HepG2 (cell line): ENCODE results near the gene DAPK3. TPM values are rescaled to one million over a fixed set of nuclear protein-coding genes. Genes with fewer than 3 reads are reported as not detected.
A peak's percentile ranks its signal among the peaks of the same experiment; 100 is the strongest.

Source experiments
- AGO2 ChIP-seq: fragments of 200-400 bp; formaldehyde crosslinking; optimal IDR thresholded peaks from 2 replicates; pipeline ENCODE3; 2017; ENCODE audit warnings: mild to moderate bottlenecking, low read depth, low read length, moderate library complexity
- CCAR2 ChIP-seq: fragments of 200-400 bp; formaldehyde crosslinking; optimal IDR thresholded peaks from 2 replicates; pipeline ENCODE3; 2018; ENCODE audit warnings: low read depth, mild to moderate bottlenecking, low read length, moderate library complexity
- ERF ChIP-seq: IDR thresholded peaks from 2 replicates; pipeline ENCODE4 v1.6.1; 2018; ENCODE audit warnings: missing biosample characterization, missing genetic modification reagents
- KAT7 ChIP-seq: IDR thresholded peaks from 2 replicates; pipeline ENCODE4 v1.6.1; 2018; ENCODE audit warnings: borderline replicate concordance, missing compliant biosample characterization
- MIXL1 ChIP-seq: IDR thresholded peaks from 2 replicates; pipeline ENCODE4 v1.6.1; 2016
- MNT ChIP-seq: fragments of 450-650 bp; IDR thresholded peaks from 2 replicates; pipeline ENCODE4 v1.6.1; 2016
- PRDM4 ChIP-seq: sonication (generic); formaldehyde crosslinking; IDR thresholded peaks from 2 replicates; pipeline ENCODE4 v1.9.0; 2021; ENCODE audit warnings: missing genetic modification reagents, borderline replicate concordance
- SKI ChIP-seq: fragments of 450-650 bp; IDR thresholded peaks from one replicate; pipeline ENCODE4 v1.6.1; 2018; ENCODE audit warnings: mild to moderate bottlenecking; ENCODE audit not compliant: partially characterized antibody
- SOX13 ChIP-seq, 3 experiments: fragments of 450-650 bp in 1 of 3; sonication (generic) in 1 of 3; formaldehyde crosslinking in 1 of 3; IDR thresholded peaks in 2 of 3; conservative IDR thresholded peaks in 1 of 3; 2 replicates each; pipeline versions ENCODE4 v1.5.0 to v1.6.1; 2016 to 2020; ENCODE audit warnings: antibody characterized with exemption in 1 of 3, mild to moderate bottlenecking in 1 of 3, missing compliant biosample characterization in 1 of 3, missing genetic modification reagents in 1 of 3, moderate library complexity in 1 of 3
- TGIF2 ChIP-seq: IDR thresholded peaks from 2 replicates; pipeline ENCODE4 v1.6.1; 2016; ENCODE audit warnings: control low read depth, missing compliant biosample characterization
- WIZ ChIP-seq: sonication (generic); formaldehyde crosslinking; IDR thresholded peaks from 2 replicates; pipeline ENCODE4 v1.5.1; 2020; ENCODE audit warnings: mild to moderate bottlenecking, missing genetic modification reagents
- ZBTB39 ChIP-seq: sonication (generic); formaldehyde crosslinking; IDR thresholded peaks from 2 replicates; pipeline ENCODE4 v1.5.0; 2020; ENCODE audit warnings: missing genetic modification reagents
- ZNF678 ChIP-seq: sonication (generic); formaldehyde crosslinking; IDR thresholded peaks from 2 replicates; pipeline ENCODE4 v1.4.0; 2020; ENCODE audit warnings: mild to moderate bottlenecking, missing genetic modification reagents
- polyA plus RNA-seq, 8 experiments: library from polyadenylated mRNA; depleted of rRNA in 3 of 8; stranded (reverse) in 7 of 8; unstranded in 1 of 8; fragments of >200 nt; fragmentation: Illumina TruSeq in 4 of 8; extraction: Trizol in 4 of 8; gene quantifications; 2 replicates each; pipeline versions ENCODE4 v1.2.1 to v1.2.3, GENCODE V29; 2011 to 2016; ENCODE audit warnings: low read depth in 4 of 8, missing spikeins in 1 of 8, mixed read lengths in 1 of 8; ENCODE audit not compliant: insufficient read depth in 1 of 8
- total RNA-seq, 5 experiments: library from RNA; depleted of rRNA; stranded (reverse); fragments of >200 nt; fragmentation: Illumina TruSeq; extraction: Trizol; gene quantifications; 2 replicates each; pipeline ENCODE4 v1.2.3, GENCODE V29; 2016; ENCODE audit warnings: low read depth in 1 of 5
- TF ChIP-seq, protein P1 (sequence below): sonication (generic); formaldehyde crosslinking; IDR thresholded peaks from 2 replicates; pipeline ENCODE4 v1.4.0; 2020; ENCODE audit warnings: missing genetic modification reagents
- TF ChIP-seq, protein P2 (sequence below): sonication (generic); formaldehyde crosslinking; conservative IDR thresholded peaks from 2 replicates; pipeline ENCODE4 v1.8.0; 2022; ENCODE audit warnings: mild to moderate bottlenecking, moderate library complexity, missing genetic modification reagents
- TF ChIP-seq, protein P3 (sequence below): IDR thresholded peaks from 2 replicates; pipeline ENCODE4 v1.6.1; 2016; ENCODE audit warnings: low read depth, control low read depth

Gene DAPK3
- total and polyA plus RNA-seq, 2 of the 13 experiments (the other 11 are each of a cell fraction or from before 2014, with no cell fraction given): 30.5 to 37.3 TPM

DNA sequence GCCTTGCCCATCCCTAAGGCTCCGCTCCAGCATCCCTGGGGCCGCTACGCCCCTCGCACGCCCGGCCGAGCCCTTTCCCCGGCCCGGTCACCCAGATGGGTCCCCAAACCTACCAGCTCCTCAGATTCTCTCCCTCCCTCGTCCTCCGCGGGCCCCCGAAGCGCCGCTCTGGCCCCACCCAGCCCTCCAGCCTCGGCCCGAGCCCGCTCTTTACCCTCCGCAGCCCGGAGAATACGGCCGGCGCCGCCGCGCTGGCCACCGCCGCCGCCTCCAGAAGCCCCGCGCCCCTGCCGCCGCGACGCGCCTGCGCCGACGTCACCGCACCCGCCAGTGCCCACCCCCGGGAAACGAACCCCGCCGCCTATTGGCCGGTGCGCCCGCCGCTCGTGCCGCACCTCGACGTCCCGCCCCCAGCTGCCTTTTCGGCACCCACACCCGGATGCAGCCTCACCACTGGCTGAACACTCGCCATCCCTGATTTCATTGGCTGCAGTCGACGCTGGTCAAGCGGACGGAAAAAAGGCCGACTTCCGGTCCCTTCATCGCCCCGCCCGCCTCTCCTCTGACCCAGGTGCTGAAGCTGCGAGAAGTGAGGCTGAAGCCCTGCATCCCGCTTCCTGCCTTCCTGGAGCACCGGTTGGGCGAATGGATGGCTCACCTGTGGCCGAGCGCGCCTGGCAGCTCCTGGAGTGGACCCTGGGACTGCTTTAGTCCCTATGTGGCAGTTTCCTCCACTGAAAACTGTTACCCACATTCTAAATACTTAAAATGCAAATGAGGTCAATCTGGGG is at the start of gene DAPK3 (continued):
- TF ChIP-seq, protein P1, sequence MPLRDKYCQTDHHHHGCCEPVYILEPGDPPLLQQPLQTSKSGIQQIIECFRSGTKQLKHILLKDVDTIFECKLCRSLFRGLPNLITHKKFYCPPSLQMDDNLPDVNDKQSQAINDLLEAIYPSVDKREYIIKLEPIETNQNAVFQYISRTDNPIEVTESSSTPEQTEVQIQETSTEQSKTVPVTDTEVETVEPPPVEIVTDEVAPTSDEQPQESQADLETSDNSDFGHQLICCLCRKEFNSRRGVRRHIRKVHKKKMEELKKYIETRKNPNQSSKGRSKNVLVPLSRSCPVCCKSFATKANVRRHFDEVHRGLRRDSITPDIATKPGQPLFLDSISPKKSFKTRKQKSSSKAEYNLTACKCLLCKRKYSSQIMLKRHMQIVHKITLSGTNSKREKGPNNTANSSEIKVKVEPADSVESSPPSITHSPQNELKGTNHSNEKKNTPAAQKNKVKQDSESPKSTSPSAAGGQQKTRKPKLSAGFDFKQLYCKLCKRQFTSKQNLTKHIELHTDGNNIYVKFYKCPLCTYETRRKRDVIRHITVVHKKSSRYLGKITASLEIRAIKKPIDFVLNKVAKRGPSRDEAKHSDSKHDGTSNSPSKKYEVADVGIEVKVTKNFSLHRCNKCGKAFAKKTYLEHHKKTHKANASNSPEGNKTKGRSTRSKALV (CRISPR knock-in tag): no peak
- peak; percentile 96 for TF ChIP-seq AGO2
- TF ChIP-seq MNT: 0 out of 2 replicates have a peak, but pooled peaks have one; percentile 13
- TF ChIP-seq, protein P2, sequence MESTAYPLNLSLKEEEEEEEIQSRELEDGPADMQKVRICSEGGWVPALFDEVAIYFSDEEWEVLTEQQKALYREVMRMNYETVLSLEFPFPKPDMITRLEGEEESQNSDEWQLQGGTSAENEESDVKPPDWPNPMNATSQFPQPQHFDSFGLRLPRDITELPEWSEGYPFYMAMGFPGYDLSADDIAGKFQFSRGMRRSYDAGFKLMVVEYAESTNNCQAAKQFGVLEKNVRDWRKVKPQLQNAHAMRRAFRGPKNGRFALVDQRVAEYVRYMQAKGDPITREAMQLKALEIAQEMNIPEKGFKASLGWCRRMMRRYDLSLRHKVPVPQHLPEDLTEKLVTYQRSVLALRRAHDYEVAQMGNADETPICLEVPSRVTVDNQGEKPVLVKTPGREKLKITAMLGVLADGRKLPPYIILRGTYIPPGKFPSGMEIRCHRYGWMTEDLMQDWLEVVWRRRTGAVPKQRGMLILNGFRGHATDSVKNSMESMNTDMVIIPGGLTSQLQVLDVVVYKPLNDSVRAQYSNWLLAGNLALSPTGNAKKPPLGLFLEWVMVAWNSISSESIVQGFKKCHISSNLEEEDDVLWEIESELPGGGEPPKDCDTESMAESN (CRISPR knock-in tag): no peak
- TF ChIP-seq CCAR2: no peak
- TF ChIP-seq WIZ (CRISPR knock-in tag): no peak
- TF ChIP-seq TGIF2 (CRISPR knock-in tag): 0 out of 2 replicates have a peak, but pooled peaks have one; percentile 19
- TF ChIP-seq, protein P3, sequence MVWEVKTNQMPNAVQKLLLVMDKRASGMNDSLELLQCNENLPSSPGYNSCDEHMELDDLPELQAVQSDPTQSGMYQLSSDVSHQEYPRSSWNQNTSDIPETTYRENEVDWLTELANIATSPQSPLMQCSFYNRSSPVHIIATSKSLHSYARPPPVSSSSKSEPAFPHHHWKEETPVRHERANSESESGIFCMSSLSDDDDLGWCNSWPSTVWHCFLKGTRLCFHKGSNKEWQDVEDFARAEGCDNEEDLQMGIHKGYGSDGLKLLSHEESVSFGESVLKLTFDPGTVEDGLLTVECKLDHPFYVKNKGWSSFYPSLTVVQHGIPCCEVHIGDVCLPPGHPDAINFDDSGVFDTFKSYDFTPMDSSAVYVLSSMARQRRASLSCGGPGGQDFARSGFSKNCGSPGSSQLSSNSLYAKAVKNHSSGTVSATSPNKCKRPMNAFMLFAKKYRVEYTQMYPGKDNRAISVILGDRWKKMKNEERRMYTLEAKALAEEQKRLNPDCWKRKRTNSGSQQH (CRISPR knock-in tag): 0 out of 2 replicates have a peak, but pooled peaks have one; percentile 68
- TF ChIP-seq SKI: peak; percentile 49
- TF ChIP-seq KAT7 (CRISPR knock-in tag): peak; percentile 36; the same call in 1 of the 2 replicates
- TF ChIP-seq SOX13 (IDR thresholded peaks at IDR 0.05): no peak
- TF ChIP-seq SOX13 (CRISPR knock-in tag; conservative IDR thresholded peaks at IDR 0.05 in 1 of 2, IDR thresholded peaks at IDR 0.05 in 1 of 2): 0 out of 4 replicates have a peak, but pooled peaks of 1 of the 2 experiments have one; percentile 50
- TF ChIP-seq PRDM4: no peak
- TF ChIP-seq ZNF678 (CRISPR knock-in tag): no peak
- no peak for TF ChIP-seq MIXL1 (CRISPR knock-in tag)
- peak; percentile 82 for TF ChIP-seq ERF
- 0 out of 2 replicates have a peak, but pooled peaks have one; percentile 3 for TF ChIP-seq ZBTB39 (CRISPR knock-in tag)
